ENCODE results near the gene S100A11. TPM values are rescaled to one million over a fixed set of nuclear protein-coding genes. Genes with fewer than 3 reads are reported as not detected.

The S100A11 gene
- total and polyA plus RNA-seq, 2 donors: 195 to 1,404 TPM

DNA sequence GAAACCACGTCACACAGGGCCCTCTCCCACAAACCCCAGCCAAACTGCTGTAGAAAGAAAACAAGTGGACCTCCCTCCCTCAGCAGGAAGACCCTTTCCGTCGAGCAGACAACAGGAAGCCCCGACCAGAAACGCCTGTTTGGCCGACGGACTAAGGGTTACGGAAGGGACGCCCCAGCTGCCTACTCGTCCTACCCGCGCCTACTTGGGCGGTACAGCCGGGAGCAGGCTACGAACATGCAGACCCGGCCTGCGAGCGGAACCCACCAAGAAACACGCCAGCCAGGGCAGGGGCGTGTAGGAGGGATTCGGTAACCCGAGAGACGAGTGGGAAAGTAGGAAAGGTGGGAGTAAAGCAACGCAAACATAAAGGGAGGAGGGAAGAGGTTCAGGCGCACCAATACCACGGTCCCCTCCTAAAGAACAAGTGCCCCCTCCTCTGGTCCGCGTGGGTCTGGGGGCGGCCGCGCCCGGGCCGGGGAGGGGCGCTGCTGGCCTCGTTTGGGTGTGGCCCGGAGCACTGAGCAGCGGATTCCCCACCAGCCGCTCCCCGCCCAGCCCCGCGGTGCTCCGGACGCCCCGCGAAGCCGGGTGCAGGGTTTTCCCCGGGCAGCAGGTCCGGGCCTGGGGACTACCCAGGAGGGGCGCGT, 43.6 kb downstream of the S100A11 start:
- H3K4me1 ChIP-seq (ENCODE audit: control insufficient read depth in 2 of 2, insufficient read depth in 2 of 2, low read length in 2 of 2): peaks cover 18 to 20% of the 10 kb centered on the region in 2 donors
- peaks cover 6 to 86% of the 10 kb centered on the region in 2 donors for H3K27me3 ChIP-seq (ENCODE audit: control insufficient read depth in 2 of 2, insufficient read depth in 1 of 2, low read length in 1 of 2)

GRCh38 chr1:151992303-151993083, 44.3 kb downstream of the S100A11 start:
- peaks cover 18 to 20% of the 10 kb centered on the region in 2 donors for H3K4me1 ChIP-seq (ENCODE audit: control insufficient read depth in 2 of 2, insufficient read depth in 2 of 2, low read length in 2 of 2)
- H3K27ac ChIP-seq (ENCODE audit: low read depth in 1 of 2, low read length in 1 of 2): peak overlapping the region; percentile 71 to 86
- no peaks in the 10 kb centered on the region for H3K36me3 ChIP-seq (ENCODE audit: control insufficient read depth in 2 of 2, insufficient read depth in 2 of 2, low read length in 1 of 2)
- peaks cover 0 to 11% of the 10 kb centered on the region in 2 donors for H3K9me3 ChIP-seq (ENCODE audit: control insufficient read depth in 2 of 2, insufficient read depth in 1 of 2, low read length in 1 of 2)
- peak in 2 of 9 donors; percentile 11 to 37 for DNase-seq (ENCODE audit: low read depth in 6 of 9, low spot score in 9 of 9)
- H3K27me3 ChIP-seq (ENCODE audit: control insufficient read depth in 2 of 2, insufficient read depth in 1 of 2, low read length in 1 of 2): peaks cover 6 to 80% of the 10 kb centered on the region in 2 donors
- 65% methylated on average over 21 of the region's 21 CpGs for WGBS
- H3K4me3 ChIP-seq (ENCODE audit: low read length in 2 of 2): peak overlapping the region; percentile 57 to 85

More for the DNA sequence above, 43.6 kb downstream of the S100A11 start:
- Histone ChIP-seq H3K4me3 (ENCODE audit: low read length in 2 of 2) (peak overlapping the region; percentile 57 to 85), H3K9me3 (ENCODE audit: control insufficient read depth in 2 of 2, insufficient read depth in 1 of 2, low read length in 1 of 2) (peaks cover 0 to 11% of the 10 kb centered on the region in 2 donors), H3K36me3 (ENCODE audit: control insufficient read depth in 2 of 2, insufficient read depth in 2 of 2, low read length in 1 of 2) (no peaks in the 10 kb centered on the region), H3K27ac (ENCODE audit: low read depth in 1 of 2, low read length in 1 of 2) (peak overlapping the region; percentile 71 to 86)
- WGBS: 1% methylated on average over 50 of the region's 50 CpGs
- peak in 2 of 9 donors; percentile 16 to 40 for DNase-seq (ENCODE audit: low read depth in 6 of 9, low spot score in 9 of 9)

DNA sequence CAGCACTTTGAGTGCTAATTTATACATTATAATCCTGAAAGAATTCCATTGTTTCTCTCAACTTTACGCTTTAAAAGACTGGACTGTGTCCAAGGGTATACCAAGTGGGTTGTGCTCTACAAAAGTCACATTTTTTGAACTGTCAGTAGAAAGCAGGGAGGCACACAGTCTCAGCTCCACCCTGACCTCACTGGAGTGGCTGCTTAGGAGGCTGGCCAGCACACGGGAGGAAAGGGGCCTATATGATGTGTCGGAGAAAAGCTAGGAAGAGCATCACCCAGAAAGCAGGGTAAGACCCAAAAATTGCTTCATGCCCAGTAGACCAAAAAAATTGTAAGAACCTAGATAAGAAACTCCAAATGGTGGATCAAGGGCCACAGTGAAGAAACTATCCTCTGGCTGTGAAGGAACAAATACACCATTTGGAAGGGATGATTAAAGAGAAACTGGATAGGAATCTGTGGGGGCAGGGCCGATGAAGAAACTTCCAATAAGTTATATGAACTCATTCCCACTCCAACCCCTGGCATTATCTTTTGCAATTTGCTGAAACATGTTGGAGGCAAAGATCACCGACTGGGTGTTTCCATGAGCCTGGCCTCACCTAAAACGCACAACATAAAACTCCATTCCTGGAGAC, 45.0 kb downstream of the S100A11 start:
- WGBS: 93% methylated on average over 6 of the region's 6 CpGs
- no peak for DNase-seq (ENCODE audit: low read depth in 6 of 9, low spot score in 9 of 9)
- Histone ChIP-seq H3K27me3 (ENCODE audit: control insufficient read depth in 2 of 2, insufficient read depth in 1 of 2, low read length in 1 of 2) (peaks cover 6 to 76% of the 10 kb centered on the region in 2 donors), H3K36me3 (ENCODE audit: control insufficient read depth in 2 of 2, insufficient read depth in 2 of 2, low read length in 1 of 2) (no peaks in the 10 kb centered on the region), H3K27ac (ENCODE audit: low read depth in 1 of 2, low read length in 1 of 2) (peak overlapping the region; percentile 2 to 58), H3K4me1 (ENCODE audit: control insufficient read depth in 2 of 2, insufficient read depth in 2 of 2, low read length in 2 of 2) (peaks cover 18 to 20% of the 10 kb centered on the region in 2 donors), H3K4me3 (ENCODE audit: low read length in 2 of 2) (no peak overlapping the region), H3K9me3 (ENCODE audit: control insufficient read depth in 2 of 2, insufficient read depth in 1 of 2, low read length in 1 of 2) (peaks cover 0 to 11% of the 10 kb centered on the region in 2 donors)

DNA sequence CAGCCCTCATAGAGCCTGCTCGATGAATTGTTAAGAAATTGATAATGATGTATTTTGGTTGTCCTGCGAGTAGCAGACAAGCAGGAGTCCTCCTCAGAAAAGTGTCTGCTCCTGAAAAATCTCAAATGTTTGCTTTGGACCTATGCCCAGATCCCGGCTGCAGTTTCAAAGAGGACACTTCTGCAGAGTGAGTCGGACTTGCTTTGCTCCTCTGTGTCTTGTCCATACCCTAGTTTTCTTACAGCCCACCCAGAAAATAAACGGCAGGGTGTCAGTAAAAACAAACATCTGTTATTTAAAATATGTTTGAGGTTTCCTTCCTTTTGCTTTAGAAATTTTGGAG, 46.0 kb downstream of the S100A11 start:
- peak in 1 of 9 donors; percentile 7 for DNase-seq (ENCODE audit: low read depth in 6 of 9, low spot score in 9 of 9)
- Histone ChIP-seq H3K4me1 (ENCODE audit: control insufficient read depth in 2 of 2, insufficient read depth in 2 of 2, low read length in 2 of 2) (peaks cover 18 to 20% of the 10 kb centered on the region in 2 donors), H3K4me3 (ENCODE audit: low read length in 2 of 2) (no peak overlapping the region), H3K27me3 (ENCODE audit: control insufficient read depth in 2 of 2, insufficient read depth in 1 of 2, low read length in 1 of 2) (peaks cover 6 to 69% of the 10 kb centered on the region in 2 donors), H3K27ac (ENCODE audit: low read depth in 1 of 2, low read length in 1 of 2) (no peak overlapping the region), H3K9me3 (ENCODE audit: control insufficient read depth in 2 of 2, insufficient read depth in 1 of 2, low read length in 1 of 2) (peaks cover 0 to 11% of the 10 kb centered on the region in 2 donors), H3K36me3 (ENCODE audit: control insufficient read depth in 2 of 2, insufficient read depth in 2 of 2, low read length in 1 of 2) (no peaks in the 10 kb centered on the region)
- WGBS: 68% methylated on average over 5 of the region's 5 CpGs

GRCh38 chr1:151990058-151990855, 46.5 kb downstream of the S100A11 start:
- Histone ChIP-seq H3K9me3 (ENCODE audit: control insufficient read depth in 2 of 2, insufficient read depth in 1 of 2, low read length in 1 of 2) (peaks cover 0 to 11% of the 10 kb centered on the region in 2 donors), H3K4me3 (ENCODE audit: low read length in 2 of 2) (no peak overlapping the region), H3K4me1 (ENCODE audit: control insufficient read depth in 2 of 2, insufficient read depth in 2 of 2, low read length in 2 of 2) (peaks cover 18 to 20% of the 10 kb centered on the region in 2 donors), H3K27me3 (ENCODE audit: control insufficient read depth in 2 of 2, insufficient read depth in 1 of 2, low read length in 1 of 2) (peaks cover 6 to 66% of the 10 kb centered on the region in 2 donors), H3K27ac (ENCODE audit: low read depth in 1 of 2, low read length in 1 of 2) (no peak overlapping the region), H3K36me3 (ENCODE audit: control insufficient read depth in 2 of 2, insufficient read depth in 2 of 2, low read length in 1 of 2) (peaks cover 0 to 3% of the 10 kb centered on the region in 2 donors)
- 86% methylated on average over 5 of the region's 5 CpGs for WGBS
- DNase-seq (ENCODE audit: low read depth in 6 of 9, low spot score in 9 of 9): no peak

DNA sequence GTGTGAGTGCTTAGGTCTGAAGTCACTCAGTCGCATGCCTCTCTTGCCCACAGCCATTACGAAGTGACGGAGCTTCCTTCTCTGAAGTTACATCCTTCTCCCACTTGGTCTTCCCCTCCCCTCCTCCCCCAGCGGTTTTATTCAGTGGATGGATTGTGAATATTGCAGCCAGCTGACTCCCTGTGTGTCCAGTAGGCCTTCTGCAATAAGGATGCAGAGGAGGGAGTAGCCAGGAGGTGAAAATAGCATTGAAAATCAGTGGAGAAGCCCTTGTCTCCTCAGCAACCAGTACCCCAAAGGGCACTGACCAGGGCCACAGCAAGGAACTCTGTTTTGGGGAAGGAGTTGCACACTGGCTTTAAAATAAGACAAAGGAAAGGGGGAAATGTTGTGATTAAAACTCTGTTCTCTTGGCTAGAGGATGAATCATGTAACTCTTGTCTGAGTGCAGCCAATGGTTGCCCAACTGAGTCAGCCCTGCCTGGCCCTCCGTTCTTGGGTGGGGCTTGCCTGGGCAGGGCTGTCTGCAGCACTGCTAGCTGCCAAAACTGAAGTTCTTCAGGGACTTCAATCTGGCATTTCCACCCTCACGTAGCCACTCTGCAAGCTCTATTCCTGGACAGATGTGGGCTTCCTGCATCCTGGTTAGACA, 47.5 kb downstream of the S100A11 start:
- H3K4me3 ChIP-seq (ENCODE audit: low read length in 2 of 2): no peak overlapping the region
- H3K9me3 ChIP-seq (ENCODE audit: control insufficient read depth in 2 of 2, insufficient read depth in 1 of 2, low read length in 1 of 2): peaks cover 0 to 10% of the 10 kb centered on the region in 2 donors
- peaks cover 18 to 19% of the 10 kb centered on the region in 2 donors for H3K4me1 ChIP-seq (ENCODE audit: control insufficient read depth in 2 of 2, insufficient read depth in 2 of 2, low read length in 2 of 2)
- peak overlapping the region in 1 of 2 donors; percentile 53 for H3K27ac ChIP-seq (ENCODE audit: low read depth in 1 of 2, low read length in 1 of 2)
- WGBS: 91% methylated on average over 6 of the region's 6 CpGs
- peaks cover 3 to 7% of the 10 kb centered on the region in 2 donors for H3K36me3 ChIP-seq (ENCODE audit: control insufficient read depth in 2 of 2, insufficient read depth in 2 of 2, low read length in 1 of 2)
- DNase-seq (ENCODE audit: low read depth in 6 of 9, low spot score in 9 of 9): no peak
- peaks cover 2 to 57% of the 10 kb centered on the region in 2 donors for H3K27me3 ChIP-seq (ENCODE audit: control insufficient read depth in 2 of 2, insufficient read depth in 1 of 2, low read length in 1 of 2)

DNA sequence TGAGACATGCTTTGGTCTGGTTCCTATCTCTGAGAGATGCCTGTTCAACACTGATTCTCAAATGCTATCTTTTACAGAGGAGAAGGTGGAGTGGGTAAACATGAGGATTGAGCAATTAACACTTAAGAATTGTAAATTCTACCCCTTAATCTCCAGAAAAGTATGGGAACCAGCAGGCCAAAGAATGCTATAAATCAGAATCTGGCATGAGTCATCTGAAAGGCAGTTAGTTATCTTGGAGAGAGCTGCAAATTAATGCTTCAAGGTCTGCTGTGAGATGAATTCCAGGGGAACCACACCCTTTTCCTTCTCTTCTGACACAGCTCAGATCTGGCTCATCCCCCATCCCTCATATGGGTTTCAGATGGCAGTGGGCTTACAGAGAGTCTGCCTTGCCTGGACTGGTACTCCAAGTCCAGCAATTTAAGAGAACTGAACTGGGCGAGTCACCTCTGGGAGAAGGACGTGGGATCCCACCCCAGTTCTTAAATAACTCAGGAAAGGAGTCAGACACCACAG, 48.3 kb downstream of the S100A11 start:
- Histone ChIP-seq H3K4me3 (ENCODE audit: low read length in 2 of 2) (no peak overlapping the region), H3K9me3 (ENCODE audit: control insufficient read depth in 2 of 2, insufficient read depth in 1 of 2, low read length in 1 of 2) (peaks cover 0 to 5% of the 10 kb centered on the region in 2 donors), H3K4me1 (ENCODE audit: control insufficient read depth in 2 of 2, insufficient read depth in 2 of 2, low read length in 2 of 2) (peaks cover 14% of the 10 kb centered on the region in 2 donors), H3K27ac (ENCODE audit: low read depth in 1 of 2, low read length in 1 of 2) (no peak overlapping the region), H3K36me3 (ENCODE audit: control insufficient read depth in 2 of 2, insufficient read depth in 2 of 2, low read length in 1 of 2) (peaks cover 3 to 7% of the 10 kb centered on the region in 2 donors), H3K27me3 (ENCODE audit: control insufficient read depth in 2 of 2, insufficient read depth in 1 of 2, low read length in 1 of 2) (peaks cover 0 to 49% of the 10 kb centered on the region in 2 donors)
- no peak for DNase-seq (ENCODE audit: low read depth in 6 of 9, low spot score in 9 of 9)
- WGBS: 91% methylated on average over 2 of the region's 2 CpGs
